Measurements from ENCODE around the gene IQCM.

- no peak for TF ChIP-seq GATA3 (IDR thresholded peaks at IDR 0.05; ENCODE audit: low read depth, low read length)
- no peak for TF ChIP-seq GATA2 (IDR thresholded peaks at IDR 0.05; ENCODE audit: low read depth, low read length)
Measured at GRCh38 chr4:149799546-149799945, 16.1 kb downstream of the IQCM start.
